Loucy (cell line): Measurements from ENCODE around the gene COL4A5.

ENCODE experiments used
- H2AFZ ChIP-seq: fragments of 200-600 bp; sonication (generic); 2 replicates; pipeline ENCODE4 v1.6.0; 2016; ENCODE audit warnings: antibody characterized with exemption, mild to moderate bottlenecking, low read length, moderate library complexity
- H3F3A ChIP-seq: fragments of 200-600 bp; 2 replicates; pipeline ENCODE4 v1.6.0; 2016; ENCODE audit warnings: antibody characterized with exemption, low read depth, mild to moderate bottlenecking
- H3K27me3 ChIP-seq: fragments of 200-600 bp; sonication (generic); 2 replicates; pipeline ENCODE4 v1.6.1; 2014; ENCODE audit warnings: low read length, mild to moderate bottlenecking; ENCODE audit not compliant: insufficient read depth, poor library complexity, severe bottlenecking
- H3K36me3 ChIP-seq: fragments of 200-600 bp; sonication (generic); 2 replicates; pipeline ENCODE4 v1.6.1; 2016; ENCODE audit warnings: low read length; ENCODE audit not compliant: insufficient read depth
- H3K4me1 ChIP-seq: fragments of 200-600 bp; sonication (generic); 2 replicates; pipeline ENCODE4 v1.5.1; 2014; ENCODE audit warnings: low read length, mild to moderate bottlenecking; ENCODE audit not compliant: insufficient read depth, poor library complexity, severe bottlenecking
- H3K4me2 ChIP-seq: fragments of 200-600 bp; sonication (generic); 2 replicates; pipeline ENCODE4 v1.6.0; 2014; ENCODE audit warnings: antibody characterized with exemption, low read length, low read depth, mild to moderate bottlenecking; ENCODE audit not compliant: poor library complexity, severe bottlenecking
- H3K4me3 ChIP-seq: fragments of 200-600 bp; sonication (generic); 2 replicates; pipeline ENCODE4 v1.5.1; 2014; ENCODE audit warnings: low read length, mild to moderate bottlenecking, mixed read lengths; ENCODE audit not compliant: poor library complexity, severe bottlenecking
- H3K79me2 ChIP-seq: fragments of 200-600 bp; sonication (generic); 2 replicates; pipeline ENCODE4 v1.6.1; 2014; ENCODE audit warnings: low read length; ENCODE audit not compliant: insufficient read depth
- H3K9ac ChIP-seq: fragments of 200-600 bp; sonication (generic); 2 replicates; pipeline ENCODE4 v1.6.0; 2014; ENCODE audit warnings: mild to moderate bottlenecking, low read depth, low read length, moderate library complexity; ENCODE audit not compliant: poor library complexity, severe bottlenecking
- H3K9me2 ChIP-seq: fragments of 200-600 bp; sonication (generic); replicated peaks from 2 replicates; pipeline ENCODE4 v1.6.1; 2016; ENCODE audit warnings: low read depth, low read length, mixed read lengths
- H3K9me3 ChIP-seq: fragments of 200-600 bp; sonication (generic); 2 replicates; pipeline ENCODE4 v1.6.1; 2014; ENCODE audit warnings: mild to moderate bottlenecking, antibody characterized with exemption, low read length, low read depth; ENCODE audit not compliant: insufficient read depth
- H4K20me1 ChIP-seq: fragments of 200-600 bp; sonication (generic); 2 replicates; pipeline ENCODE4 v1.6.0; 2014; ENCODE audit warnings: antibody characterized with exemption, low read length, mild to moderate bottlenecking; ENCODE audit not compliant: insufficient read depth, poor library complexity, severe bottlenecking
- CTCF ChIP-seq: fragments of 200-600 bp; sonication (generic); conservative IDR thresholded peaks from 2 replicates; pipeline ENCODE4 v1.5.1; 2014; ENCODE audit warnings: mild to moderate bottlenecking, antibody characterized with exemption, low read length
- EZH2phosphoT487 ChIP-seq: fragments of 200-600 bp; IDR thresholded peaks from 2 replicates; pipeline ENCODE4 v1.6.1; 2018; ENCODE audit warnings: antibody characterized with exemption, mild to moderate bottlenecking, moderate library complexity, borderline replicate concordance

The COL4A5 gene

GRCh38 chrX:108573136-108573535, 133.5 kb downstream of the COL4A5 start:
- H3K27me3 ChIP-seq = no peaks in the 10 kb centered on the region
- no peak overlapping the region for H3K9ac ChIP-seq
- H3K4me1 ChIP-seq = no peaks in the 10 kb centered on the region
- no peak overlapping the region for H3K4me2 ChIP-seq
- H4K20me1 ChIP-seq = no peaks in the 10 kb centered on the region
- H3F3A ChIP-seq = no peaks in the 10 kb centered on the region
- no peaks in the 10 kb centered on the region for H3K36me3 ChIP-seq
- no peaks in the 10 kb centered on the region for H3K9me2 ChIP-seq
- no peak overlapping the region for H3K4me3 ChIP-seq
- TF ChIP-seq EZH2phosphoT487 (no peak), CTCF (no peak)
- no peak overlapping the region for H2AFZ ChIP-seq
- H3K9me3 ChIP-seq = no peaks in the 10 kb centered on the region
- H3K79me2 ChIP-seq = no peaks in the 10 kb centered on the region

GRCh38 chrX:108582151-108582550, 142.5 kb downstream of the COL4A5 start:
- Histone ChIP-seq H3K36me3 (no peaks in the 10 kb centered on the region), H3K79me2 (no peaks in the 10 kb centered on the region), H4K20me1 (no peaks in the 10 kb centered on the region), H3K9me3 (no peaks in the 10 kb centered on the region), H3K4me2 (no peak overlapping the region), H2AFZ (no peak overlapping the region), H3K9ac (no peak overlapping the region), H3K27me3 (no peaks in the 10 kb centered on the region), H3K4me1 (no peaks in the 10 kb centered on the region), H3K9me2 (no peaks in the 10 kb centered on the region), H3K4me3 (no peak overlapping the region), H3F3A (no peaks in the 10 kb centered on the region)
- TF ChIP-seq EZH2phosphoT487 (no peak), CTCF (no peak)

GRCh38 chrX:108584617-108585211, 145.1 kb downstream of the COL4A5 start:
- TF ChIP-seq CTCF (peak; percentile 50), EZH2phosphoT487 (no peak)
- no peak overlapping the region for H3K9ac ChIP-seq
- H3K79me2 ChIP-seq = no peaks in the 10 kb centered on the region
- H3K9me2 ChIP-seq = no peaks in the 10 kb centered on the region
- H3K4me2 ChIP-seq = no peak overlapping the region
- H3K9me3 ChIP-seq = no peaks in the 10 kb centered on the region
- no peak overlapping the region for H3K4me3 ChIP-seq
- H3K36me3 ChIP-seq = no peaks in the 10 kb centered on the region
- H4K20me1 ChIP-seq = no peaks in the 10 kb centered on the region
- no peaks in the 10 kb centered on the region for H3F3A ChIP-seq
- no peaks in the 10 kb centered on the region for H3K27me3 ChIP-seq
- H3K4me1 ChIP-seq = no peaks in the 10 kb centered on the region
- H2AFZ ChIP-seq = no peak overlapping the region
